SKM-1 treated with dmso at 0.1 percent for 144 hours (cell line): ENCODE results near the gene EFCC1.
"Not testable (repeated sequence)": the region's sequence is repeated elsewhere in the genome, so short reads cannot be mapped to it uniquely, and the experiment has no call there.

Experiments used
- DNase-seq: peaks from one replicate; lab custom pipeline; 2025; ENCODE audit not compliant: unreplicated experiment; lab: John Stamatoyannopoulos, UW

The EFCC1 gene

GRCh38 chr3:129051871-129052340 is 50.8 kb downstream of the EFCC1 start:
- DNase-seq, result no peak

- DNase-seq, result no peak
Measured at GRCh38 chr3:129052675-129053074, 51.6 kb downstream of the EFCC1 start.

GRCh38 chr3:129054605-129055104 is 53.6 kb downstream of the EFCC1 start:
- no peak for DNase-seq

GRCh38 chr3:129056451-129057173 is 55.5 kb downstream of the EFCC1 start:
- no peak for DNase-seq

- no peak for DNase-seq
Measured at GRCh38 chr3:129057249-129057648, 56.1 kb downstream of the EFCC1 start.

GRCh38 chr3:129058441-129059200 is 57.5 kb downstream of the EFCC1 start:
- no peak for DNase-seq

GRCh38 chr3:129059311-129059958 is 58.3 kb downstream of the EFCC1 start:
- DNase-seq, result no peak

- no peak for DNase-seq
Measured at GRCh38 chr3:129060276-129061022, 59.3 kb downstream of the EFCC1 start, which contains the start of gene GP9. TSS of gene GP9 (plus strand) at chr3:129060779. CDS start at chr3:129061740, 961 bp downstream.

- no peak for DNase-seq
Measured at GRCh38 chr3:129061023-129061887, 60.2 kb downstream of the EFCC1 start.

- no peak for DNase-seq
Measured at GRCh38 chr3:129061888-129062834, 61.1 kb downstream of the EFCC1 start.

- no peak for DNase-seq
Measured at GRCh38 chr3:129063091-129063640, 62.1 kb downstream of the EFCC1 start.

GRCh38 chr3:129063841-129064482 is 62.9 kb downstream of the EFCC1 start:
- no peak for DNase-seq

GRCh38 chr3:129065016-129065719 is 64.1 kb downstream of the EFCC1 start:
- no peak for DNase-seq

- DNase-seq, result no peak
Measured at GRCh38 chr3:129065720-129066073, 64.6 kb downstream of the EFCC1 start.

- not testable (repeated sequence) for DNase-seq
Measured at GRCh38 chr3:129067719-129068118, 66.6 kb downstream of the EFCC1 start.

GRCh38 chr3:129068291-129068886 is 67.3 kb downstream of the EFCC1 start:
- no peak for DNase-seq
